Trophoblast cell (in vitro differentiated cells and primary cell): ENCODE measurements around the gene SYDE2.
A peak's percentile ranks its signal among the peaks of the same experiment; 100 is the strongest.

Experiments
- DNase-seq, 2 donors: peaks; one replicate each; pipeline ENCODE4 v3.0.0-alpha.2; 2016
- H2AFZ ChIP-seq: 2 replicates; pipeline ENCODE4 v1.6.1; 2013; ENCODE audit warnings: low read length, moderate library complexity, mild to moderate bottlenecking; ENCODE audit not compliant: insufficient read depth, poor library complexity
- H2AK5ac ChIP-seq: 2 replicates; pipeline ENCODE4 v1.6.1; 2013; ENCODE audit warnings: mild to moderate bottlenecking, low read length
- H2BK120ac ChIP-seq: 2 replicates; pipeline ENCODE4 v1.6.1; 2013; ENCODE audit warnings: low read length, mild to moderate bottlenecking, moderate library complexity; ENCODE audit not compliant: insufficient read depth, poor library complexity
- H2BK12ac ChIP-seq: 2 replicates; pipeline ENCODE4 v1.6.1; 2013; ENCODE audit warnings: mild to moderate bottlenecking, low read length, moderate library complexity
- H2BK5ac ChIP-seq: 2 replicates; pipeline ENCODE4 v1.6.1; 2013; ENCODE audit warnings: low read length, low read depth, moderate library complexity, mild to moderate bottlenecking; ENCODE audit not compliant: poor library complexity
- H3K14ac ChIP-seq: 2 replicates; pipeline ENCODE4 v1.6.1; 2013; ENCODE audit warnings: mild to moderate bottlenecking, low read length
- H3K18ac ChIP-seq: 2 replicates; pipeline ENCODE4 v1.6.1; 2013; ENCODE audit warnings: mild to moderate bottlenecking, low read length
- H3K23ac ChIP-seq: 2 replicates; pipeline ENCODE4 v1.6.1; 2013; ENCODE audit warnings: low read length
- H3K27ac ChIP-seq: 2 replicates; pipeline ENCODE4 v1.5.1; 2013; ENCODE audit warnings: low read depth, mild to moderate bottlenecking, inconsistent platforms, low read length, moderate library complexity
- H3K27me3 ChIP-seq: 2 replicates; pipeline ENCODE4 v1.6.1; 2013; ENCODE audit warnings: inconsistent platforms, mild to moderate bottlenecking, low read length, moderate library complexity; ENCODE audit not compliant: insufficient read depth
- H3K36me3 ChIP-seq, 2 experiments: 1 replicate in 1 of 2; 2 replicates in 1 of 2; pipeline ENCODE4 v1.6.1; 2013; ENCODE audit warnings: low read length in 2 of 2, mild to moderate bottlenecking in 2 of 2, moderate library complexity in 1 of 2; ENCODE audit not compliant: insufficient read depth in 2 of 2, control insufficient read depth in 1 of 2
- H3K4ac ChIP-seq: 2 replicates; pipeline ENCODE4 v1.6.1; 2013; ENCODE audit warnings: low read depth, mild to moderate bottlenecking, low read length, moderate library complexity
- H3K4me1 ChIP-seq, 2 experiments: 1 replicate in 1 of 2; 2 replicates in 1 of 2; pipeline ENCODE4 v1.6.1; 2013; ENCODE audit warnings: low read length in 2 of 2, mild to moderate bottlenecking in 2 of 2, moderate library complexity in 1 of 2; ENCODE audit not compliant: insufficient read depth in 2 of 2, control insufficient read depth in 1 of 2
- H3K4me2 ChIP-seq: 2 replicates; pipeline ENCODE4 v1.6.1; 2013; ENCODE audit warnings: inconsistent platforms, mild to moderate bottlenecking, low read length, moderate library complexity
- H3K4me3 ChIP-seq: 2 replicates; pipeline ENCODE4 v1.5.1; 2013; ENCODE audit warnings: mild to moderate bottlenecking, low read depth, low read length, inconsistent platforms
- H3K79me1 ChIP-seq: one replicate; pipeline ENCODE4 v1.6.1; 2013; ENCODE audit warnings: low read length
- H3K79me2 ChIP-seq: 2 replicates; pipeline ENCODE4 v1.6.1; 2013; ENCODE audit warnings: low read length, mild to moderate bottlenecking; ENCODE audit not compliant: control insufficient read depth, insufficient read depth, poor library complexity
- H3K9ac ChIP-seq: 2 replicates; pipeline ENCODE4 v1.6.1; 2013; ENCODE audit warnings: mild to moderate bottlenecking, low read length
- H3K9me3 ChIP-seq: 2 replicates; pipeline ENCODE4 v1.6.1; 2013; ENCODE audit warnings: low read depth, mild to moderate bottlenecking, control low read depth, inconsistent platforms, low read length; ENCODE audit not compliant: insufficient read depth
- H4K12ac ChIP-seq: 2 replicates; pipeline ENCODE4 v1.6.1; 2013; ENCODE audit warnings: low read depth, mild to moderate bottlenecking, low read length, moderate library complexity
- H4K8ac ChIP-seq: 2 replicates; pipeline ENCODE4 v1.6.1; 2013; ENCODE audit warnings: low read depth, mild to moderate bottlenecking, low read length, moderate library complexity
- H4K91ac ChIP-seq: one replicate; pipeline ENCODE4 v1.6.1; 2013; ENCODE audit warnings: low read depth, mild to moderate bottlenecking, low read length, moderate library complexity
- WGBS: extraction: QIAGEN DNeasy Blood & Tissue Kit; methylation state at CpG from one replicate; pipeline ENCODE4 v1.1.7; 2013; ENCODE audit warnings: missing lambda C conversion rate; ENCODE audit not compliant: insufficient read length, insufficient coverage; ENCODE audit errors: extremely low coverage; 5-methylcytosine and 5-hydroxymethylcytosine counted together

Gene SYDE2

GRCh38 chr1:85128316-85128715, 72.5 kb downstream of the SYDE2 start:
- Histone ChIP-seq H3K4me3 (no peak overlapping the region), H3K14ac (no peak overlapping the region), H3K9ac (no peak overlapping the region), H3K27me3 (no peaks in the 10 kb centered on the region), H4K12ac (no peak overlapping the region), H3K4me2 (no peak overlapping the region), H3K79me1 (no peaks in the 10 kb centered on the region), H2BK5ac (no peak overlapping the region), H3K4ac (no peak overlapping the region), H2AK5ac (no peak overlapping the region), H3K9me3 (no peaks in the 10 kb centered on the region), H3K18ac (no peak overlapping the region), H3K27ac (no peak overlapping the region), H3K79me2 (no peaks in the 10 kb centered on the region), H2AFZ (no peak overlapping the region), H3K36me3 (no peaks in the 10 kb centered on the region), H4K8ac (no peak overlapping the region), H4K91ac (no peak overlapping the region), H2BK120ac (no peak overlapping the region), H3K23ac (no peak overlapping the region), H2BK12ac (no peak overlapping the region), H3K4me1 (no peaks in the 10 kb centered on the region)
- no CpG with 5 or more reads among the region's 1 CpG for WGBS
- peak; percentile 6 to 51 for DNase-seq

GRCh38 chr1:85125891-85126290, 74.9 kb downstream of the SYDE2 start:
- Histone ChIP-seq H2AK5ac (no peak overlapping the region), H2BK12ac (no peak overlapping the region), H3K14ac (no peak overlapping the region), H4K12ac (no peak overlapping the region), H3K4me1 (no peaks in the 10 kb centered on the region), H3K79me2 (no peaks in the 10 kb centered on the region), H3K4ac (no peak overlapping the region), H3K18ac (no peak overlapping the region), H3K27me3 (no peaks in the 10 kb centered on the region), H4K8ac (no peak overlapping the region), H3K27ac (no peak overlapping the region), H3K4me2 (no peak overlapping the region), H4K91ac (no peak overlapping the region), H3K9ac (no peak overlapping the region), H3K23ac (no peak overlapping the region), H2AFZ (no peak overlapping the region), H2BK120ac (no peak overlapping the region), H3K79me1 (no peaks in the 10 kb centered on the region), H3K36me3 (no peaks in the 10 kb centered on the region), H3K9me3 (no peaks in the 10 kb centered on the region), H3K4me3 (no peak overlapping the region), H2BK5ac (no peak overlapping the region)
- WGBS: no CpG with 5 or more reads among the region's 1 CpG
- DNase-seq: no peak

GRCh38 chr1:85124091-85124490, 76.7 kb downstream of the SYDE2 start:
- H4K12ac ChIP-seq: no peak overlapping the region
- DNase-seq: no peak
- no peaks in the 10 kb centered on the region for H3K79me2 ChIP-seq
- no peak overlapping the region for H3K23ac ChIP-seq
- H3K4me1 ChIP-seq: peaks cover 0 to 1% of the 10 kb centered on the region in 2 experiments
- no peak overlapping the region for H4K91ac ChIP-seq
- no peak overlapping the region for H2BK120ac ChIP-seq
- H3K4ac ChIP-seq: no peak overlapping the region
- no peaks in the 10 kb centered on the region for H3K9me3 ChIP-seq
- no peak overlapping the region for H3K4me2 ChIP-seq
- no peaks in the 10 kb centered on the region for H3K79me1 ChIP-seq
- H3K18ac ChIP-seq: no peak overlapping the region
- no CpG with 5 or more reads among the region's 5 CpGs for WGBS
- H3K27ac ChIP-seq: no peak overlapping the region
- no peak overlapping the region for H2BK12ac ChIP-seq
- H3K36me3 ChIP-seq: no peaks in the 10 kb centered on the region
- no peak overlapping the region for H4K8ac ChIP-seq
- no peaks in the 10 kb centered on the region for H3K27me3 ChIP-seq
- H3K9ac ChIP-seq: no peak overlapping the region
- no peak overlapping the region for H2BK5ac ChIP-seq
- H3K4me3 ChIP-seq: no peak overlapping the region
- H2AK5ac ChIP-seq: no peak overlapping the region
- no peak overlapping the region for H3K14ac ChIP-seq
- no peak overlapping the region for H2AFZ ChIP-seq

GRCh38 chr1:85122169-85122568, 78.6 kb downstream of the SYDE2 start:
- H3K4me1 ChIP-seq: peaks cover 0 to 4% of the 10 kb centered on the region in 2 experiments
- no peak overlapping the region for H4K8ac ChIP-seq
- H3K4me3 ChIP-seq: no peak overlapping the region
- H3K27me3 ChIP-seq: no peaks in the 10 kb centered on the region
- H4K91ac ChIP-seq: no peak overlapping the region
- H3K23ac ChIP-seq: no peak overlapping the region
- no peak overlapping the region for H2BK5ac ChIP-seq
- H3K36me3 ChIP-seq: no peaks in the 10 kb centered on the region
- no peak overlapping the region for H2BK12ac ChIP-seq
- H3K79me2 ChIP-seq: no peaks in the 10 kb centered on the region
- H4K12ac ChIP-seq: no peak overlapping the region
- H3K14ac ChIP-seq: no peak overlapping the region
- WGBS: no CpG with 5 or more reads among the region's 2 CpGs
- no peak overlapping the region for H2AK5ac ChIP-seq
- H3K9me3 ChIP-seq: no peaks in the 10 kb centered on the region
- H3K9ac ChIP-seq: no peak overlapping the region
- H3K79me1 ChIP-seq: no peaks in the 10 kb centered on the region
- DNase-seq: no peak
- no peak overlapping the region for H2BK120ac ChIP-seq
- H2AFZ ChIP-seq: no peak overlapping the region
- no peak overlapping the region for H3K27ac ChIP-seq
- H3K18ac ChIP-seq: no peak overlapping the region
- no peak overlapping the region for H3K4me2 ChIP-seq
- H3K4ac ChIP-seq: no peak overlapping the region
